ENCODE data around the gene ALLC.

The ALLC gene

GRCh38 chr2:3662239-3662638, 4.2 kb downstream of the ALLC start:
- 0 out of 2 replicates have a peak overlapping the region, but pooled peaks have one; percentile 44 for H2AFZ ChIP-seq (ENCODE audit: low read depth, low read length)
- peak overlapping the region; percentile 81 for H3K9ac ChIP-seq (ENCODE audit: low read length)
- peak overlapping the region; percentile 98 for H3K27ac ChIP-seq (ENCODE audit: low read length)
- no peaks in the 10 kb centered on the region for H3K36me3 ChIP-seq (replicated peaks; ENCODE audit: low read depth, low read length)
- peaks cover 70% of the 10 kb centered on the region for H3K4me1 ChIP-seq (ENCODE audit: low read length)
- H3K4me3 ChIP-seq (ENCODE audit: low read length) = peak overlapping the region; percentile 43; the same call in 1 of the 2 replicates
- H3K9me3 ChIP-seq (ENCODE audit: insufficient read depth, low read length) = peaks cover under 1% of the 10 kb centered on the region
- no peaks in the 10 kb centered on the region for H3K79me2 ChIP-seq (ENCODE audit: low read length)
- H3K27me3 ChIP-seq (ENCODE audit: low read depth, low read length) = no peaks in the 10 kb centered on the region
- H3K4me2 ChIP-seq (ENCODE audit: low read length) = peak overlapping the region; percentile 73
- TF ChIP-seq, protein P1, sequence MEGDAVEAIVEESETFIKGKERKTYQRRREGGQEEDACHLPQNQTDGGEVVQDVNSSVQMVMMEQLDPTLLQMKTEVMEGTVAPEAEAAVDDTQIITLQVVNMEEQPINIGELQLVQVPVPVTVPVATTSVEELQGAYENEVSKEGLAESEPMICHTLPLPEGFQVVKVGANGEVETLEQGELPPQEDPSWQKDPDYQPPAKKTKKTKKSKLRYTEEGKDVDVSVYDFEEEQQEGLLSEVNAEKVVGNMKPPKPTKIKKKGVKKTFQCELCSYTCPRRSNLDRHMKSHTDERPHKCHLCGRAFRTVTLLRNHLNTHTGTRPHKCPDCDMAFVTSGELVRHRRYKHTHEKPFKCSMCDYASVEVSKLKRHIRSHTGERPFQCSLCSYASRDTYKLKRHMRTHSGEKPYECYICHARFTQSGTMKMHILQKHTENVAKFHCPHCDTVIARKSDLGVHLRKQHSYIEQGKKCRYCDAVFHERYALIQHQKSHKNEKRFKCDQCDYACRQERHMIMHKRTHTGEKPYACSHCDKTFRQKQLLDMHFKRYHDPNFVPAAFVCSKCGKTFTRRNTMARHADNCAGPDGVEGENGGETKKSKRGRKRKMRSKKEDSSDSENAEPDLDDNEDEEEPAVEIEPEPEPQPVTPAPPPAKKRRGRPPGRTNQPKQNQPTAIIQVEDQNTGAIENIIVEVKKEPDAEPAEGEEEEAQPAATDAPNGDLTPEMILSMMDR (IDR thresholded peaks at IDR 0.05; ENCODE audit: low read depth, low read length) = peak; percentile 36
- TF ChIP-seq EZH2phosphoT487 (IDR thresholded peaks at IDR 0.05; ENCODE audit: low read depth) = no peak
- no peaks in the 10 kb centered on the region for H4K20me1 ChIP-seq (ENCODE audit: insufficient read depth, low read length)

- no peak overlapping the region for H3K27ac ChIP-seq (ENCODE audit: low read length)
- no peaks in the 10 kb centered on the region for H3K27me3 ChIP-seq (ENCODE audit: low read depth, low read length)
- H2AFZ ChIP-seq (ENCODE audit: low read depth, low read length) = 0 out of 2 replicates have a peak overlapping the region, but pooled peaks have one; percentile 5
- no peaks in the 10 kb centered on the region for H3K79me2 ChIP-seq (ENCODE audit: low read length)
- TF ChIP-seq, protein P1 (IDR thresholded peaks at IDR 0.05; ENCODE audit: low read depth, low read length) = no peak
- TF ChIP-seq EZH2phosphoT487 (IDR thresholded peaks at IDR 0.05; ENCODE audit: low read depth) = no peak
- no peak overlapping the region for H3K4me3 ChIP-seq (ENCODE audit: low read length)
- no peaks in the 10 kb centered on the region; the same call in 1 of the 2 replicates for H3K9me3 ChIP-seq (ENCODE audit: insufficient read depth, low read length)
- H3K4me2 ChIP-seq (ENCODE audit: low read length) = no peak overlapping the region
- no peaks in the 10 kb centered on the region for H4K20me1 ChIP-seq (ENCODE audit: insufficient read depth, low read length)
- no peak overlapping the region for H3K9ac ChIP-seq (ENCODE audit: low read length)
- peaks cover 57% of the 10 kb centered on the region for H3K4me1 ChIP-seq (ENCODE audit: low read length)
- H3K36me3 ChIP-seq (replicated peaks; ENCODE audit: low read depth, low read length) = no peaks in the 10 kb centered on the region
Observed at GRCh38 chr2:3664118-3664517, 6.1 kb downstream of the ALLC start.

- Histone ChIP-seq H3K9me3 (ENCODE audit: insufficient read depth, low read length) (no peaks in the 10 kb centered on the region; the same call in 1 of the 2 replicates), H3K27me3 (ENCODE audit: low read depth, low read length) (no peaks in the 10 kb centered on the region), H2AFZ (ENCODE audit: low read depth, low read length) (no peak overlapping the region), H3K4me3 (ENCODE audit: low read length) (no peak overlapping the region), H4K20me1 (ENCODE audit: insufficient read depth, low read length) (no peaks in the 10 kb centered on the region), H3K9ac (ENCODE audit: low read length) (no peak overlapping the region), H3K79me2 (ENCODE audit: low read length) (no peaks in the 10 kb centered on the region), H3K4me1 (ENCODE audit: low read length) (peaks cover 49% of the 10 kb centered on the region), H3K27ac (ENCODE audit: low read length) (no peak overlapping the region), H3K36me3 (replicated peaks; ENCODE audit: low read depth, low read length) (no peaks in the 10 kb centered on the region), H3K4me2 (ENCODE audit: low read length) (no peak overlapping the region)
- TF ChIP-seq EZH2phosphoT487 (IDR thresholded peaks at IDR 0.05; ENCODE audit: low read depth) = no peak
- TF ChIP-seq, protein P1 (IDR thresholded peaks at IDR 0.05; ENCODE audit: low read depth, low read length) = no peak
Observed at GRCh38 chr2:3664925-3665324, 6.9 kb downstream of the ALLC start.

- no peaks in the 10 kb centered on the region for H3K79me2 ChIP-seq (ENCODE audit: low read length)
- no peak overlapping the region for H2AFZ ChIP-seq (ENCODE audit: low read depth, low read length)
- H3K9me3 ChIP-seq (ENCODE audit: insufficient read depth, low read length) = no peaks in the 10 kb centered on the region; the same call in 1 of the 2 replicates
- H4K20me1 ChIP-seq (ENCODE audit: insufficient read depth, low read length) = no peaks in the 10 kb centered on the region
- no peak overlapping the region for H3K4me2 ChIP-seq (ENCODE audit: low read length)
- H3K36me3 ChIP-seq (replicated peaks; ENCODE audit: low read depth, low read length) = no peaks in the 10 kb centered on the region
- TF ChIP-seq, protein P1 (IDR thresholded peaks at IDR 0.05; ENCODE audit: low read depth, low read length) = no peak
- no peak for TF ChIP-seq EZH2phosphoT487 (IDR thresholded peaks at IDR 0.05; ENCODE audit: low read depth)
- H3K27me3 ChIP-seq (ENCODE audit: low read depth, low read length) = no peaks in the 10 kb centered on the region
- H3K27ac ChIP-seq (ENCODE audit: low read length) = no peak overlapping the region
- H3K4me3 ChIP-seq (ENCODE audit: low read length) = no peak overlapping the region
- H3K9ac ChIP-seq (ENCODE audit: low read length) = no peak overlapping the region
- peaks cover 40% of the 10 kb centered on the region for H3K4me1 ChIP-seq (ENCODE audit: low read length)
Observed at GRCh38 chr2:3665886-3666612, 8.0 kb downstream of the ALLC start.
